B cell (primary cell): ENCODE measurements around the gene TSPO. TPM values are rescaled to one million over a fixed set of nuclear protein-coding genes. Genes with fewer than 3 reads are reported as not detected.

ENCODE experiments used
- ATAC-seq: fragments of 200-7000 bp; cut with Tn5 transposase; one replicate; pipeline ENCODE4 v1.10.0; 2021; ENCODE audit warnings: low read depth, mild to moderate bottlenecking, moderate number of reproducible peaks, moderate library complexity
- CTCF ChIA-PET: fragments of 350-600 bp; sonication (Branson Sonifier 250); formaldehyde crosslinking; loops from one replicate; lab custom pipeline; 2021; ENCODE audit warnings: antibody characterized with exemption, inconsistent platforms; lab: Charles Lee
- POLR2A ChIA-PET: fragments of 350-600 bp; sonication (Branson Sonifier 250); formaldehyde crosslinking; loops from one replicate; lab custom pipeline; 2021; ENCODE audit warnings: antibody characterized with exemption; lab: Charles Lee
- DNase-seq: peaks from one replicate; pipeline ENCODE4 v3.0.0; 2013
- H2AFZ ChIP-seq: 2 replicates; pipeline ENCODE4 v1.6.1; 2012; ENCODE audit warnings: mild to moderate bottlenecking, low read depth, low read length; ENCODE audit not compliant: insufficient read depth, poor library complexity, severe bottlenecking
- H3K27ac ChIP-seq, 2 donors: 1 replicate in 1 of 2; 2 replicates in 1 of 2; pipeline ENCODE4 v1.5.1; 2012 to 2013; ENCODE audit warnings: low read length in 2 of 2, mild to moderate bottlenecking in 2 of 2, moderate library complexity in 1 of 2
- H3K27me3 ChIP-seq, 4 experiments: fragments of 200-600 bp in 1 of 4; sonication (generic) in 1 of 4; replicated peaks in 1 of 4; 1 replicate in 2 of 4; 2 replicates in 2 of 4; pipeline versions ENCODE4 v1.6.1 to v1.7.0; 2013 to 2016; ENCODE audit warnings: low read length in 3 of 4, mild to moderate bottlenecking in 2 of 4, mixed read lengths in 1 of 4, moderate library complexity in 1 of 4; ENCODE audit not compliant: insufficient read depth in 4 of 4, control insufficient read depth in 3 of 4; ENCODE audit errors: control extremely low read depth in 1 of 4
- H3K36me3 ChIP-seq, 2 experiments: replicated peaks in 1 of 2; 1 replicate in 1 of 2; 2 replicates in 1 of 2; pipeline versions ENCODE4 v1.6.1 to v1.7.1; 2013; ENCODE audit warnings: low read length in 1 of 2; ENCODE audit not compliant: insufficient read depth in 2 of 2, control insufficient read depth in 1 of 2; ENCODE audit errors: control extremely low read depth in 1 of 2, extremely low read depth in 1 of 2
- H3K4me1 ChIP-seq, 2 donors: fragments of 200-600 bp in 1 of 2; sonication (generic) in 1 of 2; 1 replicate in 1 of 2; 2 replicates in 1 of 2; pipeline versions ENCODE4 v1.5.1 to v1.6.1; 2013 to 2017; ENCODE audit warnings: low read length in 2 of 2; ENCODE audit not compliant: control insufficient read depth in 2 of 2, insufficient read depth in 2 of 2
- H3K4me2 ChIP-seq: replicated peaks from 2 replicates; pipeline ENCODE3; 2012; ENCODE audit warnings: mild to moderate bottlenecking, low read depth, low read length; ENCODE audit not compliant: poor library complexity, severe bottlenecking
- H3K4me3 ChIP-seq, 5 experiments: fragments of 200-600 bp in 1 of 5; sonication (generic) in 1 of 5; 1 replicate in 3 of 5; 2 replicates in 2 of 5; pipeline versions ENCODE4 v1.5.1 to v1.7.0; 2011 to 2016; ENCODE audit warnings: low read length in 4 of 5, mild to moderate bottlenecking in 4 of 5, low read depth in 2 of 5, control low read depth in 1 of 5, moderate library complexity in 1 of 5; ENCODE audit not compliant: insufficient read depth in 1 of 5; ENCODE audit errors: control extremely low read depth in 1 of 5, extremely low read depth in 1 of 5
- H3K79me2 ChIP-seq: fragments of 200-600 bp; sonication (generic); one replicate; pipeline ENCODE4 v1.6.0; 2016; ENCODE audit warnings: low read length; ENCODE audit not compliant: control insufficient read depth, insufficient read depth
- H3K9ac ChIP-seq: fragments of 200-600 bp; sonication (generic); 2 replicates; pipeline ENCODE4 v1.6.1; 2017; ENCODE audit warnings: mild to moderate bottlenecking, low read length, moderate library complexity
- H3K9me3 ChIP-seq, 3 donors: one replicate each; pipeline versions ENCODE4 v1.6.1 to v1.7.1; 2013; ENCODE audit warnings: low read length in 2 of 3; ENCODE audit not compliant: control insufficient read depth in 2 of 3, insufficient read depth in 1 of 3; ENCODE audit errors: control extremely low read depth in 1 of 3
- H4K20me1 ChIP-seq: 2 replicates; pipeline ENCODE4 v1.6.0; 2012; ENCODE audit warnings: mild to moderate bottlenecking, low read length; ENCODE audit not compliant: insufficient read depth, control insufficient read depth, poor library complexity, severe bottlenecking
- H3K27ac Mint-ChIP-seq: one replicate; pipeline ENCODE4 v1.8.0; 2021; ENCODE audit warnings: mixed read lengths
- H3K27me3 Mint-ChIP-seq: one replicate; pipeline ENCODE4 v1.8.0; 2021; ENCODE audit warnings: mixed read lengths
- H3K4me1 Mint-ChIP-seq: one replicate; pipeline ENCODE4 v1.8.0; 2021; ENCODE audit warnings: mixed read lengths
- H3K4me3 Mint-ChIP-seq: one replicate; pipeline ENCODE4 v1.8.0; 2021; ENCODE audit warnings: mixed read lengths
- H3K9me3 Mint-ChIP-seq: one replicate; pipeline ENCODE4 v1.8.0; 2022; ENCODE audit warnings: mixed read lengths; ENCODE audit not compliant: insufficient read depth
- EZH2 ChIP-seq: IDR thresholded peaks from 2 replicates; pipeline ENCODE4 v1.6.1; 2012; ENCODE audit warnings: borderline replicate concordance, low read depth, mild to moderate bottlenecking, moderate library complexity, low read length; ENCODE audit not compliant: insufficient read depth, poor library complexity, severe bottlenecking
- WGBS: methylation state at CpG from one replicate; pipeline ENCODE4 v1.1.5; 2013; ENCODE audit warnings: missing lambda C conversion rate; ENCODE audit not compliant: insufficient coverage; 5-methylcytosine and 5-hydroxymethylcytosine counted together
- intact Hi-C: fragments of 100-400 bp; cut with micrococcal nuclease; formaldehyde crosslinking; loops from one replicate; pipeline ENCODE4 v1.10.0; 2022
- polyA plus RNA-seq: library from polyadenylated mRNA; depleted of rRNA; stranded (reverse); fragments of >200 nt; gene quantifications from 2 replicates; pipeline ENCODE4 v1.2.3, GENCODE V29; 2012
- total RNA-seq, 2 donors: library from RNA; stranded (reverse); fragments of 120-200 nt in 1 of 2; gene quantifications; 1 replicate in 1 of 2; 2 replicates in 1 of 2; pipeline versions ENCODE4 v1.2.3 to v1.2.4, GENCODE V29; 2013 to 2022
- TF ChIP-seq, protein P1 (sequence below): fragments of 200-600 bp; IDR thresholded peaks from one replicate; pipeline ENCODE4 v1.8.0; 2022; ENCODE audit warnings: antibody characterized with exemption, mild to moderate bottlenecking

TSPO gene
- total and polyA plus RNA-seq, 2 donors (not counting 1 experiment from before 2014, with no cell fraction given) = 54.9 to 94.2 TPM

DNA sequence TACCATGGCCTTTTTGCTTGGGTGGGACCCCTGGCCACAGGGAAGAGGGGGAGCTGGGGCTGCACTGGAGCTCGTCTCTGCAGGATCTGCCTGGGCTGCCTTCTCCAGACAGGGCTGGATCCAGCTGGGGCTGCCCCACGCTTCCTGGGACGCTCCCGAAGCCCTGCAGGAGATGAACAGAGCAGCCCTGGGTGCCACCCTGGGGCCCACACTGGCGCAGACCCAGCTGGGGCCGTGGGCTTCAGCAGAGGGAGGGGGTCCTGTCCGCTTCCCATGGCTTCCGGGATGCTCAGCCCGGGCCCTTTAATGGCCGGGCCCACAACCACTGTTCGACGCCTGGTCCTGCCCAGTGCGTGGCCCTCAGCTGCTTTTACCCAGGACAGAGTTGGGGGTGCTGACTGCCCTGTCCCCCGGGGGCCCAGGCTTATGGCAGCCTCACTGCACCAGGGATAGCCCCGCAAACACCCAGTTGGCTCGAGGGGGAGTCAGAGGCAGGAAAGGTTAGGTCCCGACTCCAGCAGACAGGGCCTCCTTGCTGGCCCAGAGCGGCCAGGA is 12.0 kb downstream of the TSPO start:
- H3K4me1 ChIP-seq = peaks cover 0 to 12% of the 10 kb centered on the region in 2 donors
- no peak overlapping the region for H2AFZ ChIP-seq
- H3K4me2 ChIP-seq = peak overlapping the region; percentile 8
- H3K9ac ChIP-seq = no peak overlapping the region
- H3K4me1 Mint-ChIP-seq = peaks cover 11% of the 10 kb centered on the region
- no peak overlapping the region for H3K4me3 Mint-ChIP-seq
- peaks cover 0 to 5% of the 10 kb centered on the region in 2 experiments for H3K36me3 ChIP-seq
- TF ChIP-seq, protein P1, sequence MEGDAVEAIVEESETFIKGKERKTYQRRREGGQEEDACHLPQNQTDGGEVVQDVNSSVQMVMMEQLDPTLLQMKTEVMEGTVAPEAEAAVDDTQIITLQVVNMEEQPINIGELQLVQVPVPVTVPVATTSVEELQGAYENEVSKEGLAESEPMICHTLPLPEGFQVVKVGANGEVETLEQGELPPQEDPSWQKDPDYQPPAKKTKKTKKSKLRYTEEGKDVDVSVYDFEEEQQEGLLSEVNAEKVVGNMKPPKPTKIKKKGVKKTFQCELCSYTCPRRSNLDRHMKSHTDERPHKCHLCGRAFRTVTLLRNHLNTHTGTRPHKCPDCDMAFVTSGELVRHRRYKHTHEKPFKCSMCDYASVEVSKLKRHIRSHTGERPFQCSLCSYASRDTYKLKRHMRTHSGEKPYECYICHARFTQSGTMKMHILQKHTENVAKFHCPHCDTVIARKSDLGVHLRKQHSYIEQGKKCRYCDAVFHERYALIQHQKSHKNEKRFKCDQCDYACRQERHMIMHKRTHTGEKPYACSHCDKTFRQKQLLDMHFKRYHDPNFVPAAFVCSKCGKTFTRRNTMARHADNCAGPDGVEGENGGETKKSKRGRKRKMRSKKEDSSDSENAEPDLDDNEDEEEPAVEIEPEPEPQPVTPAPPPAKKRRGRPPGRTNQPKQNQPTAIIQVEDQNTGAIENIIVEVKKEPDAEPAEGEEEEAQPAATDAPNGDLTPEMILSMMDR = no peak
- no peak for TF ChIP-seq EZH2
- no peaks in the 10 kb centered on the region for H3K9me3 ChIP-seq
- H3K27ac Mint-ChIP-seq = peak overlapping the region; percentile 73
- H3K9me3 Mint-ChIP-seq = no peaks in the 10 kb centered on the region
- WGBS = 94% methylated on average over 18 of the region's 18 CpGs
- peaks cover 11% of the 10 kb centered on the region for H4K20me1 ChIP-seq
- POLR2A ChIA-PET = interaction anchor here (1.0 to 1.1 kb wide), 2 partner anchors 11 to 163 kb away, joined by 3 read pairs; no protein-coding TSS in a partner anchor
- no peak overlapping the region for H3K4me3 ChIP-seq
- H3K27me3 ChIP-seq = no peaks in the 10 kb centered on the region
- no peaks in the 10 kb centered on the region for H3K27me3 Mint-ChIP-seq
- DNase-seq (no peak), ATAC-seq (no peak)
- intact Hi-C loops = no loop called here
- no peaks in the 10 kb centered on the region for H3K79me2 ChIP-seq
- CTCF ChIA-PET = interaction anchor here (0.5 to 1.5 kb wide), 2 partner anchors 16 to 30 kb away, joined by 3 read pairs; no protein-coding TSS in a partner anchor
- no peak overlapping the region for H3K27ac ChIP-seq

DNA sequence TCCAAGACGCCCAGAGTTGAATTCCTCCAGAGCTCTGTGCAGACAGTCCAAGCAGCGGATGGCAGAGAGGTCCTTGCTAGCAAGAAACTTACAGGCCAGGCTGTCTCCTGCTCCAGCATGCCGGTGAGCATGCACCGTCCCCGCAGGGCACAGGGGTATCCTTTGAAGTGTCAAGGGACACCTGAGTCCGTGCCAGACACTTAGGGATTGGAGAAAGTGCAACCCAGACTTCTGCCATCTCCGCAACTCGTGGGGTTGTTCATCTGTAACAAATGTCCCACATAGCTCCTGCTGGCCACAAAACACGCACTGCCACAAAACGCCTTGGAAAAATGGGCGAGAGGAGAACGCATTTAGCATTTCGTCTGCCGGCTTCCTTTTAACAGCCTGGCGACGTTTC is 13.3 kb downstream of the TSPO start:
- Histone ChIP-seq H3K9me3 (no peaks in the 10 kb centered on the region), H3K4me1 (peaks cover 0 to 12% of the 10 kb centered on the region in 2 donors), H3K4me2 (no peak overlapping the region), H4K20me1 (peaks cover 3% of the 10 kb centered on the region), H2AFZ (no peak overlapping the region), H3K27ac (no peak overlapping the region), H3K9ac (no peak overlapping the region), H3K36me3 (peaks cover 0 to 10% of the 10 kb centered on the region in 2 experiments), H3K79me2 (no peaks in the 10 kb centered on the region), H3K27me3 (no peaks in the 10 kb centered on the region), H3K4me3 (no peak overlapping the region)
- H3K27me3 Mint-ChIP-seq = no peaks in the 10 kb centered on the region
- TF ChIP-seq EZH2 = no peak
- TF ChIP-seq, protein P1 = no peak
- H3K4me1 Mint-ChIP-seq = peaks cover 11% of the 10 kb centered on the region
- POLR2A ChIA-PET = no interaction called here
- no peak overlapping the region for H3K27ac Mint-ChIP-seq
- intact Hi-C loops = no loop called here
- CTCF ChIA-PET = interaction anchor here (0.6 to 0.8 kb wide), 2 partner anchors 12 to 596 kb away, joined by 3 read pairs; no protein-coding TSS in a partner anchor
- H3K9me3 Mint-ChIP-seq = no peaks in the 10 kb centered on the region
- no peak for ATAC-seq
- WGBS = 54% methylated on average over 10 of the region's 16 CpGs
- DNase-seq = no peak
- no peak overlapping the region for H3K4me3 Mint-ChIP-seq
